Activated CD8-positive, alpha-beta memory T cell treated with anti-CD3 and anti-CD28 coated beads, Interleukin-2, amount 50 U/mL, for 24 hours (primary cell): ENCODE results near the gene FAM180A.
"Not testable (repeated sequence)": the region's sequence is repeated elsewhere in the genome, so short reads cannot be mapped to it uniquely, and the experiment has no call there.

Experiments used
- DNase-seq: peaks from one replicate; pipeline ENCODE4 v3.0.0-alpha.2; 2020; ENCODE audit errors: extremely low read depth

Gene FAM180A

GRCh38 chr7:135714534-135715009 is 34.0 kb downstream of the FAM180A start:
- DNase-seq = no peak

GRCh38 chr7:135713836-135714470 is 34.7 kb downstream of the FAM180A start:
- DNase-seq = no peak

GRCh38 chr7:135712796-135713195 is 35.8 kb downstream of the FAM180A start:
- no peak for DNase-seq

GRCh38 chr7:135712182-135712782 is 36.3 kb downstream of the FAM180A start:
- DNase-seq = no peak

- no peak for DNase-seq
These were observed 37.5 kb downstream of the FAM180A start for GRCh38 chr7:135711139-135711469.

GRCh38 chr7:135710417-135711138 is 38.0 kb downstream of the FAM180A start:
- DNase-seq = no peak

- no peak for DNase-seq
These were observed 39.1 kb downstream of the FAM180A start for GRCh38 chr7:135709508-135709907.

GRCh38 chr7:135708041-135708440 is 40.6 kb downstream of the FAM180A start:
- DNase-seq = no peak

GRCh38 chr7:135707570-135707966 is 41.0 kb downstream of the FAM180A start:
- DNase-seq = no peak

GRCh38 chr7:135706858-135707569 is 41.6 kb downstream of the FAM180A start:
- DNase-seq = no peak

- no peak for DNase-seq
These were observed 42.4 kb downstream of the FAM180A start for GRCh38 chr7:135706038-135706742.

GRCh38 chr7:135704698-135705097 is 43.9 kb downstream of the FAM180A start:
- no peak for DNase-seq

- DNase-seq = no peak
These were observed 44.5 kb downstream of the FAM180A start for GRCh38 chr7:135704074-135704473.

GRCh38 chr7:135697276-135698049 is 51.1 kb downstream of the FAM180A start:
- DNase-seq = no peak

GRCh38 chr7:135693558-135693957 is 55.1 kb downstream of the FAM180A start:
- no peak for DNase-seq

GRCh38 chr7:135692606-135693005 is 56.0 kb downstream of the FAM180A start:
- not testable (repeated sequence) for DNase-seq

GRCh38 chr7:135692055-135692454 is 56.6 kb downstream of the FAM180A start:
- DNase-seq = no peak

- DNase-seq = no peak
These were observed 58.0 kb downstream of the FAM180A start for GRCh38 chr7:135690566-135690965.

- DNase-seq = no peak
These were observed 61.1 kb downstream of the FAM180A start for GRCh38 chr7:135687466-135687865.

GRCh38 chr7:135685306-135686084 is 63.1 kb downstream of the FAM180A start:
- no peak for DNase-seq
